Measurements from ENCODE around the gene TENT5C.

The TENT5C gene

DNA sequence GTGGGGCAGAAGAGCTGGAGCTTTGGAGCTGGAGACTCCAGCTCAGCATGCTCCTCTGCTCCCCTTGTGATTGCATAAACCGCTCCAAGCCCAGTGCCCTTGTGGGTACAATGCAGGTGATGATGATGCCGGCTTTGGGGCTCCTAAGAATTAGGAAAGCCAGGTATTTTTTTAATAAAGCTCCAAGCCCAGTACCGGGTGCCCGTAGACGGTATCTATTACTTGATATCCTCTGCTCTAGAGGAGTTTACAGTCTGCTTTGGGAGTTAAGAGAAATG is 27.2 kb downstream of the TENT5C start:
- Histone ChIP-seq H3K4me2 (ENCODE audit: low read length) (no peak overlapping the region), H3K9me3 (ENCODE audit: control insufficient read depth, insufficient read depth, low read length) (no peaks in the 10 kb centered on the region), H3K27ac (ENCODE audit: low read depth, low read length) (no peak overlapping the region), H3K79me2 (ENCODE audit: control insufficient read depth, low read length) (no peaks in the 10 kb centered on the region), H3K27me3 (ENCODE audit: control insufficient read depth, low read length) (no peaks in the 10 kb centered on the region), H3K36me3 (ENCODE audit: control insufficient read depth, low read length) (no peaks in the 10 kb centered on the region), H3K4me3 (ENCODE audit: low read length) (no peak overlapping the region), H3K9me2 (replicated peaks; ENCODE audit: control insufficient read depth, low read length) (no peaks in the 10 kb centered on the region), H3K4me1 (ENCODE audit: control insufficient read depth, low read length) (peaks cover 69% of the 10 kb centered on the region), H4K20me1 (ENCODE audit: control insufficient read depth, insufficient read depth, low read depth, low read length) (no peaks in the 10 kb centered on the region), H3F3A (ENCODE audit: control insufficient read depth, insufficient read depth) (no peaks in the 10 kb centered on the region)
- no peak for TF ChIP-seq EZH2phosphoT487 (IDR thresholded peaks at IDR 0.05; ENCODE audit: borderline replicate concordance, low read length)
- TF ChIP-seq, protein P1, sequence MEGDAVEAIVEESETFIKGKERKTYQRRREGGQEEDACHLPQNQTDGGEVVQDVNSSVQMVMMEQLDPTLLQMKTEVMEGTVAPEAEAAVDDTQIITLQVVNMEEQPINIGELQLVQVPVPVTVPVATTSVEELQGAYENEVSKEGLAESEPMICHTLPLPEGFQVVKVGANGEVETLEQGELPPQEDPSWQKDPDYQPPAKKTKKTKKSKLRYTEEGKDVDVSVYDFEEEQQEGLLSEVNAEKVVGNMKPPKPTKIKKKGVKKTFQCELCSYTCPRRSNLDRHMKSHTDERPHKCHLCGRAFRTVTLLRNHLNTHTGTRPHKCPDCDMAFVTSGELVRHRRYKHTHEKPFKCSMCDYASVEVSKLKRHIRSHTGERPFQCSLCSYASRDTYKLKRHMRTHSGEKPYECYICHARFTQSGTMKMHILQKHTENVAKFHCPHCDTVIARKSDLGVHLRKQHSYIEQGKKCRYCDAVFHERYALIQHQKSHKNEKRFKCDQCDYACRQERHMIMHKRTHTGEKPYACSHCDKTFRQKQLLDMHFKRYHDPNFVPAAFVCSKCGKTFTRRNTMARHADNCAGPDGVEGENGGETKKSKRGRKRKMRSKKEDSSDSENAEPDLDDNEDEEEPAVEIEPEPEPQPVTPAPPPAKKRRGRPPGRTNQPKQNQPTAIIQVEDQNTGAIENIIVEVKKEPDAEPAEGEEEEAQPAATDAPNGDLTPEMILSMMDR (IDR thresholded peaks at IDR 0.05; ENCODE audit: low read depth, low read length, poor library complexity, severe bottlenecking): no peak

DNA sequence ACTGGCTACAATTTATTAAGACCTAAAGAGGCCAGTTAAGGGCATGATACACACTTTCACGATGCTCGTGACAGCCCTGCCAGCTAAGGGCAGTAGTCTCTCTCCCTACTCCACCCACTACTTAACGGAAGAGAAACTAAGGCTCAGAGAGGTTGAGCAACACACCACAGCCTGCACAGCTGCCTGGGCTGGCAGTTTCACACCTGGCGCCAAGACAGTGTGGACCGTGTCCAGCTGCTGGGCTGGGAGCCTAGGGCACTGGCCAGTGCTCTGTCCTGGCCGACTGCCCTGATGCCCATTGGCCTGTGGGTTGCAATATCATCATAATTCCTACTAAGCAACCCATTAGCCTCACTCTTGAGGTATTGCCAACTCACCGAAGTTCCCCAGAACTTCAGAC is 27.6 kb downstream of the TENT5C start:
- H3K36me3 ChIP-seq (ENCODE audit: control insufficient read depth, low read length): no peaks in the 10 kb centered on the region
- H4K20me1 ChIP-seq (ENCODE audit: control insufficient read depth, insufficient read depth, low read depth, low read length): no peaks in the 10 kb centered on the region
- H3K9me2 ChIP-seq (replicated peaks; ENCODE audit: control insufficient read depth, low read length): no peaks in the 10 kb centered on the region
- no peaks in the 10 kb centered on the region for H3F3A ChIP-seq (ENCODE audit: control insufficient read depth, insufficient read depth)
- no peaks in the 10 kb centered on the region for H3K79me2 ChIP-seq (ENCODE audit: control insufficient read depth, low read length)
- H3K9me3 ChIP-seq (ENCODE audit: control insufficient read depth, insufficient read depth, low read length): no peaks in the 10 kb centered on the region
- no peak overlapping the region for H3K4me3 ChIP-seq (ENCODE audit: low read length)
- peaks cover 69% of the 10 kb centered on the region for H3K4me1 ChIP-seq (ENCODE audit: control insufficient read depth, low read length)
- 0 out of 2 replicates have a peak, but pooled peaks cover 2% of the 10 kb centered on the region for H3K27me3 ChIP-seq (ENCODE audit: control insufficient read depth, low read length)
- no peak overlapping the region for H3K4me2 ChIP-seq (ENCODE audit: low read length)
- TF ChIP-seq, protein P1 (IDR thresholded peaks at IDR 0.05; ENCODE audit: low read depth, low read length, poor library complexity, severe bottlenecking): no peak
- TF ChIP-seq EZH2phosphoT487 (IDR thresholded peaks at IDR 0.05; ENCODE audit: borderline replicate concordance, low read length): no peak
- H3K27ac ChIP-seq (ENCODE audit: low read depth, low read length): no peak overlapping the region

DNA sequence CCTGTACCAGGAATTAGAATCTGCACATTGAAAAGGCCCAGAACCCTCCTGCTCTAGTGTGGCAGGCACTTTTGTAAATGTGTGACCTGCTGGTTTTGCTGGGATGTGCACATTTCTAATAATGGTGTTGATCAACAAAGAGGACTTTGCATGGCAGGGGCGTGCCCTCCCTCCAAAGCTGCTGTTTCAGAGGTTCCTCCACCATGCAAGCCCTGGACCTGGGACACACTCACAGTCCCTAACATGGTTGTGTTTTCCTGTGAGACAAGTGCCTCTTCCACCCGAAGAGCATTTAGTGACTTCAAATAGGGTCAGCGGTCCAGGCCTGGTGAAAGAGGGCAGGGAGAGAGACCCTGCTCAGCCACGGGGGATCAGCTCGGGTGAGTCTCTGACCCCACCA is 28.1 kb downstream of the TENT5C start:
- no peaks in the 10 kb centered on the region for H4K20me1 ChIP-seq (ENCODE audit: control insufficient read depth, insufficient read depth, low read depth, low read length)
- no peaks in the 10 kb centered on the region for H3F3A ChIP-seq (ENCODE audit: control insufficient read depth, insufficient read depth)
- no peaks in the 10 kb centered on the region for H3K36me3 ChIP-seq (ENCODE audit: control insufficient read depth, low read length)
- H3K27ac ChIP-seq (ENCODE audit: low read depth, low read length): no peak overlapping the region
- H3K27me3 ChIP-seq (ENCODE audit: control insufficient read depth, low read length): 0 out of 2 replicates have a peak, but pooled peaks cover 4% of the 10 kb centered on the region
- H3K79me2 ChIP-seq (ENCODE audit: control insufficient read depth, low read length): no peaks in the 10 kb centered on the region
- H3K9me3 ChIP-seq (ENCODE audit: control insufficient read depth, insufficient read depth, low read length): no peaks in the 10 kb centered on the region
- H3K4me2 ChIP-seq (ENCODE audit: low read length): no peak overlapping the region
- H3K4me3 ChIP-seq (ENCODE audit: low read length): no peak overlapping the region
- H3K4me1 ChIP-seq (ENCODE audit: control insufficient read depth, low read length): peaks cover 69% of the 10 kb centered on the region
- H3K9me2 ChIP-seq (replicated peaks; ENCODE audit: control insufficient read depth, low read length): no peaks in the 10 kb centered on the region
- no peak for TF ChIP-seq EZH2phosphoT487 (IDR thresholded peaks at IDR 0.05; ENCODE audit: borderline replicate concordance, low read length)
- TF ChIP-seq, protein P1 (IDR thresholded peaks at IDR 0.05; ENCODE audit: low read depth, low read length, poor library complexity, severe bottlenecking): no peak

DNA sequence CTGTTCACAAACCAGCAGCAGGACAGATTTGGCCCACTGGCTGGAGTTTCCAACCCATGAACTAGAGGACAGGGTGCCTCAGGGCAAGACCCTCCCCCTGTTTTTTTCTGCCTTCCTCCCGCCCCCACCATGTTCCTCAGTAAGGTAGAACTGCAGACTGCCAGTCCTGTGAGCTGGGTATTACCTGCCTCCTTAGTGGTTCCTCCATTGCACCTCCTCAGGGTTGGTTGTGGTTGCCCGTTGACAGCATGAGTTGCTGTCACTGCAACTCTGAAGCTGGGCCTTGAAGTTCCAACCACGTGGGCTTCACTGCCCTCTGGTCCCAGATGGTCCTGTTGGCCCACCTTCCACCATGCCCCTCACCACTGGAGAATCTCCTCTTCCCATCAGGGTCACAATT is 28.8 kb downstream of the TENT5C start:
- H3K36me3 ChIP-seq (ENCODE audit: control insufficient read depth, low read length): no peaks in the 10 kb centered on the region
- H3K4me1 ChIP-seq (ENCODE audit: control insufficient read depth, low read length): peaks cover 62% of the 10 kb centered on the region
- 0 out of 2 replicates have a peak, but pooled peaks cover 4% of the 10 kb centered on the region for H3K27me3 ChIP-seq (ENCODE audit: control insufficient read depth, low read length)
- no peaks in the 10 kb centered on the region for H3K9me3 ChIP-seq (ENCODE audit: control insufficient read depth, insufficient read depth, low read length)
- no peak overlapping the region for H3K4me2 ChIP-seq (ENCODE audit: low read length)
- TF ChIP-seq, protein P1 (IDR thresholded peaks at IDR 0.05; ENCODE audit: low read depth, low read length, poor library complexity, severe bottlenecking): no peak
- no peak for TF ChIP-seq EZH2phosphoT487 (IDR thresholded peaks at IDR 0.05; ENCODE audit: borderline replicate concordance, low read length)
- H3F3A ChIP-seq (ENCODE audit: control insufficient read depth, insufficient read depth): no peaks in the 10 kb centered on the region
- no peak overlapping the region for H3K27ac ChIP-seq (ENCODE audit: low read depth, low read length)
- H3K9me2 ChIP-seq (replicated peaks; ENCODE audit: control insufficient read depth, low read length): no peaks in the 10 kb centered on the region
- H3K79me2 ChIP-seq (ENCODE audit: control insufficient read depth, low read length): no peaks in the 10 kb centered on the region
- H3K4me3 ChIP-seq (ENCODE audit: low read length): no peak overlapping the region
- H4K20me1 ChIP-seq (ENCODE audit: control insufficient read depth, insufficient read depth, low read depth, low read length): no peaks in the 10 kb centered on the region

All from DOHH2 (cell line).